Tibial artery (tissue), 4 donors: ENCODE data around the gene GRIN3B.
"Not testable (repeated sequence)": the region's sequence is repeated elsewhere in the genome, so short reads cannot be mapped to it uniquely, and the experiment has no call there.

Source experiments
- DNase-seq, 2 donors: peaks; one replicate each; pipeline ENCODE4 v3.0.0-alpha.2; 2019
- H3K27ac ChIP-seq, 2 donors: fragments of 200-600 bp; sonication (generic) in 1 of 2; 1 replicate in 1 of 2; 2 replicates in 1 of 2; pipeline ENCODE4 v1.5.1; 2018 to 2019; ENCODE audit warnings: mild to moderate bottlenecking in 1 of 2
- H3K27me3 ChIP-seq, 2 donors: fragments of 200-600 bp; sonication (generic) in 1 of 2; one replicate each; pipeline versions ENCODE4 v1.5.1 to v1.6.0; 2016 to 2019
- H3K36me3 ChIP-seq, 3 donors: fragments of 200-600 bp; sonication (generic) in 2 of 3; one replicate each; pipeline ENCODE4 v1.5.1; 2016 to 2019; ENCODE audit warnings: mild to moderate bottlenecking in 2 of 3
- H3K4me1 ChIP-seq, 4 donors: fragments of 200-600 bp; sonication (generic) in 2 of 4; 1 replicate in 3 of 4; 2 replicates in 1 of 4; pipeline ENCODE4 v1.5.1; 2016 to 2019
- H3K4me3 ChIP-seq, 2 donors: fragments of 200-600 bp; sonication (generic) in 1 of 2; 1 replicate in 1 of 2; 2 replicates in 1 of 2; pipeline ENCODE4 v1.5.1; 2018 to 2019; ENCODE audit warnings: mild to moderate bottlenecking in 2 of 2
- H3K9me3 ChIP-seq, 3 donors: fragments of 200-600 bp; sonication (generic) in 1 of 3; one replicate each; pipeline ENCODE4 v1.5.1; 2016 to 2019
- CTCF ChIP-seq, 2 experiments: fragments of 200-600 bp in 1 of 2; fragments of 450-650 bp in 1 of 2; IDR thresholded peaks; one replicate each; pipeline ENCODE4 v1.5.1; 2017 to 2019; ENCODE audit warnings: antibody characterized with exemption in 2 of 2, mild to moderate bottlenecking in 1 of 2, moderate library complexity in 1 of 2
- intact Hi-C: fragments of 100-400 bp; cut with DNase I; formaldehyde crosslinking; loops from one replicate; pipeline ENCODE4 v1.15.0; 2023; ENCODE audit warnings: low total_unique reads

Gene GRIN3B

GRCh38 chr19:954672-955494, 45.3 kb upstream of the GRIN3B start:
- H3K27ac ChIP-seq, result no peak overlapping the region
- no peak for DNase-seq
- intact Hi-C loops, result no loop called here

GRCh38 chr19:955803-956765, 44.1 kb upstream of the GRIN3B start:
- intact Hi-C loops, result no loop called here
- Histone ChIP-seq H3K36me3 (no peaks in the 10 kb centered on the region), H3K27ac (no peak overlapping the region), H3K4me1 (no peaks in the 10 kb centered on the region), H3K27me3 (peaks cover 0 to 42% of the 10 kb centered on the region in 2 donors), H3K9me3 (no peaks in the 10 kb centered on the region), H3K4me3 (no peak overlapping the region)
- no peak for DNase-seq
- no peak for TF ChIP-seq CTCF (IDR thresholded peaks at IDR 0.05)

More at GRCh38 chr19:954672-955494, 45.3 kb upstream of the GRIN3B start:
- H3K9me3 ChIP-seq, result no peaks in the 10 kb centered on the region
- H3K36me3 ChIP-seq, result no peaks in the 10 kb centered on the region
- no peak overlapping the region for H3K4me3 ChIP-seq
- TF ChIP-seq CTCF (IDR thresholded peaks at IDR 0.05), result no peak
- no peaks in the 10 kb centered on the region for H3K4me1 ChIP-seq
- H3K27me3 ChIP-seq, result peaks cover 0 to 40% of the 10 kb centered on the region in 2 donors

- H3K4me1 ChIP-seq, result no peaks in the 10 kb centered on the region
- intact Hi-C loops, result no loop called here
- no peak for DNase-seq
- no peak for TF ChIP-seq CTCF (IDR thresholded peaks at IDR 0.05)
- H3K27me3 ChIP-seq, result peaks cover 0 to 43% of the 10 kb centered on the region in 2 donors
- no peaks in the 10 kb centered on the region for H3K36me3 ChIP-seq
- H3K9me3 ChIP-seq, result no peaks in the 10 kb centered on the region
- H3K4me3 ChIP-seq, result no peak overlapping the region
- no peak overlapping the region for H3K27ac ChIP-seq
Measured at GRCh38 chr19:956766-957440, 43.3 kb upstream of the GRIN3B start.

GRCh38 chr19:957578-957977, 42.6 kb upstream of the GRIN3B start:
- H3K4me1 ChIP-seq, intact Hi-C loops: not testable (repeated sequence)

GRCh38 chr19:958967-959855, 41.0 kb upstream of the GRIN3B start:
- peaks cover 0 to 4% (median under 1%) of the 10 kb centered on the region in 3 donors for H3K36me3 ChIP-seq
- no peak overlapping the region for H3K27ac ChIP-seq
- no peak for DNase-seq
- H3K9me3 ChIP-seq, result no peaks in the 10 kb centered on the region
- H3K27me3 ChIP-seq, result peaks cover 0 to 26% of the 10 kb centered on the region in 2 donors
- H3K4me3 ChIP-seq, result no peak overlapping the region
- intact Hi-C loops, result no loop called here
- H3K4me1 ChIP-seq, result no peaks in the 10 kb centered on the region
- no peak for TF ChIP-seq CTCF (IDR thresholded peaks at IDR 0.05)

More at GRCh38 chr19:957578-957977, 42.6 kb upstream of the GRIN3B start:
- DNase-seq, H3K4me3 ChIP-seq, H3K36me3 ChIP-seq, H3K27ac ChIP-seq, H3K9me3 ChIP-seq: not testable (repeated sequence)
- peaks cover 0 to 42% of the 10 kb centered on the region in 2 donors for H3K27me3 ChIP-seq
